Measurements from ENCODE around the gene RAD21L1. TPM values are rescaled to one million over a fixed set of nuclear protein-coding genes. Genes with fewer than 3 reads are reported as not detected.
A peak's percentile ranks its signal among the peaks of the same experiment; 100 is the strongest.

The RAD21L1 gene
- not detected for polyA plus RNA-seq (2012; ENCODE audit: insufficient read depth, insufficient read length, low read depth)

GRCh38 chr20:1225783-1226654, at the start of gene RAD21L1:
Gene RAD21L1, plus strand, starts transcription at chr20:1226044. Its CDS starts 2,410 bp downstream, at chr20:1228454.
- DNase-seq: peak; percentile 84
- H3K4me1 ChIP-seq: no peaks in the 10 kb centered on the region

GRCh38 chr20:1177680-1178079, 48.2 kb upstream of the RAD21L1 start:
- TF ChIP-seq CTCF (IDR thresholded peaks at IDR 0.05; ENCODE audit: low read depth, low read length): no peak
- Histone ChIP-seq H3K4me3 (ENCODE audit: low read depth, low read length) (no peak overlapping the region), H3K27me3 (no peaks in the 10 kb centered on the region), H3K4me1 (no peaks in the 10 kb centered on the region), H3K36me3 (no peaks in the 10 kb centered on the region), H3K9me3 (no peaks in the 10 kb centered on the region)
- DNase-seq: no peak

More at GRCh38 chr20:1225783-1226654, at the start of gene RAD21L1:
- Histone ChIP-seq H3K4me3 (ENCODE audit: low read depth, low read length) (peak within 1 kb of the TSS; percentile 26; the same call in 1 of the 2 replicates), H3K36me3 (no peaks in the 10 kb centered on the region), H3K9me3 (no peaks in the 10 kb centered on the region), H3K27me3 (peaks cover 29% of the 10 kb centered on the region)
- no peak for TF ChIP-seq CTCF (IDR thresholded peaks at IDR 0.05; ENCODE audit: low read depth, low read length)

DNA sequence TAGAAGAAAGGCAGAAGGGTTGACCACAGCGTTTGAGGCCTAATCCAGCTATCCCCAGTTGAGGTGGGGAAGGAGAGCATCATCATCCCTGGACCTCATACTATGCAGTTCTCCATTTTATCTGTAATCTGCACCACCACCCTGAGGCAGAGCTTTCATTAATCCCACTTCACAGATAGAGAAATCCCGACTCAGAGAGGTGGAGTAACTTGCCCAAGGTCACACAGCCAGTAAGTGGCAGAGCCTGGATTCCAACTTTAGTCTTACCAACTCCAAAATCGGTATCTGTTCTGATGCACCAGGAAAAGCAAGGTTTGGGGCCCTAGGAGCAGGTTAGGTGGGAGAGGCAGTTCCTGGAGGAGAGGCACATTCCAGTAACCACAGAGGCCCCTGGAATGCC, 47.7 kb upstream of the RAD21L1 start:
- H3K4me3 ChIP-seq (ENCODE audit: low read depth, low read length): no peak overlapping the region
- H3K4me1 ChIP-seq: no peaks in the 10 kb centered on the region
- H3K9me3 ChIP-seq: no peaks in the 10 kb centered on the region
- no peak for DNase-seq
- H3K27me3 ChIP-seq: 0 out of 2 replicates have a peak, but pooled peaks cover 3% of the 10 kb centered on the region
- H3K36me3 ChIP-seq: no peaks in the 10 kb centered on the region
- TF ChIP-seq CTCF (IDR thresholded peaks at IDR 0.05; ENCODE audit: low read depth, low read length): no peak

GRCh38 chr20:1178623-1179022, 47.2 kb upstream of the RAD21L1 start:
- no peak for TF ChIP-seq CTCF (IDR thresholded peaks at IDR 0.05; ENCODE audit: low read depth, low read length)
- Histone ChIP-seq H3K4me3 (ENCODE audit: low read depth, low read length) (no peak overlapping the region), H3K4me1 (no peaks in the 10 kb centered on the region), H3K27me3 (0 out of 2 replicates have a peak, but pooled peaks cover 6% of the 10 kb centered on the region), H3K36me3 (no peaks in the 10 kb centered on the region), H3K9me3 (no peaks in the 10 kb centered on the region)
- DNase-seq: no peak

DNA sequence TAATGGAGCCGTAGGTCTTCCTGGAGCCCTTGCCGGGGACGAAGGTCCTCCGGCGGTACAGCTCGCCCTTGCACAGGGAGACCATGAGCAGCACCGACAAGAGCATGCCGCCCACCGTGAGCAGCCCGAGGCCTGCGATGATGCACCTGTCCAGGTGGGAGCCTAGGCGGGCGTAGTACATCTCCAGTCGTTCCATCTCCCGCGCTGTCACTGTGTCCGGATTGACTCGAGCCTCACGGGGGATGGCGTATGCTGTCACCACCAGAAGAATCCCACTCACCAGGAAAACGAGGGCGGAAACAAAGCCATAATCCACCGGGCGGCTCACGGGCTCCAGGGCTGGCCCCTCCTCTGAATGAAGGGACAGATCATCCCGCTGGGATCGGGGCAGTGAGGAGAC, 44.9 kb upstream of the RAD21L1 start:
- TF ChIP-seq CTCF (IDR thresholded peaks at IDR 0.05; ENCODE audit: low read depth, low read length): no peak
- H3K4me1 ChIP-seq: no peaks in the 10 kb centered on the region
- no peak overlapping the region for H3K4me3 ChIP-seq (ENCODE audit: low read depth, low read length)
- no peaks in the 10 kb centered on the region for H3K9me3 ChIP-seq
- no peaks in the 10 kb centered on the region for H3K36me3 ChIP-seq
- peaks cover 21% of the 10 kb centered on the region for H3K27me3 ChIP-seq
- DNase-seq: no peak

GRCh38 chr20:1182106-1182505, 43.7 kb upstream of the RAD21L1 start:
- TF ChIP-seq CTCF (IDR thresholded peaks at IDR 0.05; ENCODE audit: low read depth, low read length): no peak
- Histone ChIP-seq H3K9me3 (no peaks in the 10 kb centered on the region), H3K36me3 (no peaks in the 10 kb centered on the region), H3K4me3 (ENCODE audit: low read depth, low read length) (no peak overlapping the region), H3K4me1 (no peaks in the 10 kb centered on the region), H3K27me3 (peaks cover 21% of the 10 kb centered on the region)
- DNase-seq: no peak

Measured in BE2C (cell line).